GM19193 (cell line): ENCODE data around the gene IPO8.

ENCODE experiments used
- POLR2A ChIP-seq: IDR thresholded peaks from 4 replicates; pipeline ENCODE4 v1.6.1; 2011; ENCODE audit not compliant: insufficient read depth, insufficient read length; ENCODE audit errors: extremely low read depth

Gene IPO8

DNA sequence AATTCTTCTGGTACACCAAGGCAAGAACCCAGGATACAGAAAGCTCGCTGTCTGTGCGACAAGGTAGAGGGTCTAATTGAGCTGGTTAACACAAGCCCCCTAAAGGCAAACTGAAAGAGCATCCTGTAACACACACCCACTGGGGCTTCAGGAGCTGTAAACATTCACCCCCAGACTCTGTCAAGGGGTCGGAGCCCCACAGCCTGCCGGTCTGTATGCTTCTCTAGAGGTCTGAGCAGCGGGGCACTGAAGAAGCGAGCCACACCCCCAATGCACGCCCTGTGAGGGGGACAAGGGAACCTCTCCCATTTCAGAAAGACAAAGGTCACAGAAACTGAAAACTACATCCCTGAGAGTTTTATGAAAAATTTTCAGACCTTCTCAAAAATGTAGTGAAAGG lies 1.3 kb upstream of the IPO8 start:
- TF ChIP-seq POLR2A: no peak

DNA sequence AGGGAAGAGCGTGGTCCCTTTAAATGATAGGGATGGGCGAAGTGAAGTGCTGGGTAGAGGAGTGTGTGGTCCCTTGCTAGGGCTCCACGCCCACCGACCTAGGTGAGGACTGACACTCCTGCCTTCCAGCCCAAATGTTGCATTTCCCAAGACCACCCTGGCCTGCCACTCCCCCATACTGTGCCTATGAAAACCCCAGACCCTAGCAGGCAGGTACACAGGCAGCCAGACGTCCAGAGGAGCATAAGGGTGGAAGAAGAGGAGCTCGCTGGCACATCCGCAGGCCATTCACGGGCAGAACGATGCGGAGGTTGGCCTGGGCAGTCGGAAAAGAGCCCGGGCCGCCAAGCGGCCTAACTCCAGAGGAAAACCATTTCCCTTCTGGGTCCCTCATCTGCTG lies 817 bp upstream of the IPO8 start:
- TF ChIP-seq POLR2A: no peak

DNA sequence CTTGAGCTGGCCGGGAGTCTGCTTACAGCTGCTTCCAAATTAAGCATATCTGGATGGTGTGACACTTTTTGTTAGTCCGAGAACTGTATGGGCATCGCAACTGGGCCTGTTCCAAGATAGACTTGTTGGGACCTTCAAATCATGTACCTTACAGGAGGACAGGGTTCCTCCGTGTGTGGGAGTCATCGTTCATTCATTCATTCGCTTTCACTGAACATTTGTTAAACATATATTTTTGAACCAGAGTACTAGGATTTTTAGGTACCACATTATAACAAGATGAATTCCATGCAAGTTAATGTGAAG lies 387 bp upstream of the IPO8 start:
- TF ChIP-seq POLR2A: no peak

DNA sequence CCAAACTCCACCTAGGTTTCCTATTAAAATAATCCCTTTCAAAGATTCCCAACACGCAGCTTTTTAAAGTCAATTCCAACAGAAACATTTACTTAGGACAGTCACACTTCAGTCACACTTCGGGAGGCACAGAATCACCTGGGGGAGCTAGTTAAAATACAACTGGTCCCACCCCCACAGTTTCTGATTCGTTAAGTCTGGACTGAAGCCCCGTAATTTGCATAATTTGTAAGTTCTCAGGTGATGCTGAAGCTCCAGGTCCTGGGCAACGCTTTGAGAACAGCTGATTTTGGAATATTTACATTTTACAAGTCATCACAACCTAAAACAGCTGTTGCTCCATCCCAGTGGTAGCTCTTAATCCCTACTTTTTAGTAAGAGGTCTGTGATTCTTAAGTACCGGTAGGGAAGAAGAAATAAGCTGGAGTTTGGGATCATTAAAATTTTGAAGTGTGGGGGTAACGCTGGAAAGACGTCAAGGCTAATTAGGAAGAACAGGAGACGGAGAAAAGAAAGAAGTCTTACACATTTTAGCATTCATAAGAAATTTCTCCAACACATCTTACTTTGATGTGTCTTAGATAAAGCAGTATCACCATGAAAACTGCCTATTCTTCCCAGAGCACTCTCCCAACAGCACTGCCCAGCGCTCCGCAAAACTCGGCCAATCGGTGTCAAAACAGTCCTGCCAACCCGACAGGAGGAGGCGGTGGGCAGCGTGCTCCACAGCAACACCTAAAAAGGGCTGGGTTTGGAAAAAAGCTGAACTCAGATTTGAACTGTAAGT lies 1.1 kb downstream of the IPO8 start:
- TF ChIP-seq POLR2A: no peak

DNA sequence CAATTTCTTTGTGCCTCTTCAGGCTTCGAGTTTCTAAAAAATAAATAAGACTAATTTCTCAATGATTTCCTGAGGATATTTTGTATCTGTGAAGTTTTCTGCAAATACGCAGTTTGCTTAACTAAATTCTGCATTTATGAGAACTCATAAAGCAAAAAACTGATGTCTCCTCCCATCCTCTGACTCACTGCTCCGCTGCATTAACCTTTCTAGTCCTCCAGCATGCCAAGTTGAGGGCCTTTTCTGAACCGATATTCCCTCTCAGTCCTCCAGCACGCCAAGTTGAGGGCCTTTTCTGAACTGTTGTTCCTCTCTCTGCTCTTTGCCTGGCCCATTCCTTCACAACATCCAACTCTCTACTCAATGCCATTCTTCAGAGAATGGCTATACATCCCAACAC lies 3.2 kb downstream of the IPO8 start:
- TF ChIP-seq POLR2A: no peak

DNA sequence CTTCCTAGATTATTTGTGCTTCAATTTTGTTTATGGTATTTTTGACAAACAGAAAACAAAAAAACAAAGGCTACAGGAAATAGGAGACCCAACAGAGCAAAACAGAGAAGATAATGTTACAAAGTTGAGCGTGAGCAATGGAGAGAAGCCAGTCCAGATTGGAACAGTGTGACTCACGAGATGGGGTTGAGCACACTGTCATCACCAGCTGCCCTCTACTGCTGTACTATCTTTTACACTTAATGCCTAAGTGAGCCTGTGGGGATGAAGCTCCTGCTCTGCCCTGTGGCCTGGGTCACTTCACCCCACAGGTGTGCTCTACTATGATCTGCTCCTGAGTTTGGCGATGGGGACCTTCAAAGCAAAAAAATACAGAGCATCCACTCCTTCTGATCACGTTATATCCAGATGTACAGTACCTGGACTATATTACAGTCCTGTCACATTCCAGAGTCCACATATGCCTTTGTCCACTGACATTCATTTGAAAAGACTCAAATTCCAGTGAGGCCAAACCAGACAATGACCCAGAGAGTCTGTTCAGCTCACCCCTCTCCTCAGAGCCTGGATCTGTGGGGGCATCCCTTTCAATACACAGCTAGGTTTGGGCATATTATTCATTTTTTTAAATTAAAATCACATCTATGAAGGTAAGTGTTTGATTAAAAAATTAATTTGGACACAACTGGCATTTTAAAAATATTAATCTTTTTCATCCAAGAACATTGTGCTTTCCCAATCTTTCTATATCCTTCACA lies 4.4 kb downstream of the IPO8 start:
- TF ChIP-seq POLR2A: no peak

DNA sequence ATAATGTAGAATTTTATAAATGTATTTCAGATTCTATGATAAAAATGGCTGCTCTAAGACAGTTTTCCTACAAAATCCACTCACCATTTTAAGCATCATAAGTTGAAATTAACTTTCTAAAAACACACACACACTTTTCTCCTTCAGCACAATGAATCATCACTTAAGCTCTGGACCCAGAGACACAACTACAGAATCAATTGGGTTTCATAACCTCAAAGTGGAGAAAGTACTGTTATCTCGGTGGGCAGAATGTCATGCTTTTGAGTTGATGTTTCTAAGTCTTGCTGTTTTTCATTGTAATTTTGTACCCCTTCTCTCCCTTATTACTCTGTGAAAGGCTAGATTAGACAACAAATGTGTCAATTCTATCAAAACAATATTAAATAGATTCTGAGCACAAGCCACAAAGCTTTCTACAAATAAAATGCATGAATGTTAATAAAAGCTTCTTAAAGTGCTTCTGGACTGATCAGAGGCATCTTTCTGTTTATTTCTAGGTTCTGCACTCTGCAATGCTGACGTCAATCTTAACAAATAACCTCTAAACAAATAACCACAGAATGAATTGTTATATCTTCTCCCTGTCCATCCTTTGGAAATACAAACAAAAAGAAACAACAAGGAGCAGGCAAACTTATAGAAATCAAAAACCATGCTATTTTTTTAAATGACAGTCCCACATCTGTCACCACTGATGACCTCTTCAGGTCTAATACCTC lies 8.2 kb downstream of the IPO8 start:
- TF ChIP-seq POLR2A: no peak

DNA sequence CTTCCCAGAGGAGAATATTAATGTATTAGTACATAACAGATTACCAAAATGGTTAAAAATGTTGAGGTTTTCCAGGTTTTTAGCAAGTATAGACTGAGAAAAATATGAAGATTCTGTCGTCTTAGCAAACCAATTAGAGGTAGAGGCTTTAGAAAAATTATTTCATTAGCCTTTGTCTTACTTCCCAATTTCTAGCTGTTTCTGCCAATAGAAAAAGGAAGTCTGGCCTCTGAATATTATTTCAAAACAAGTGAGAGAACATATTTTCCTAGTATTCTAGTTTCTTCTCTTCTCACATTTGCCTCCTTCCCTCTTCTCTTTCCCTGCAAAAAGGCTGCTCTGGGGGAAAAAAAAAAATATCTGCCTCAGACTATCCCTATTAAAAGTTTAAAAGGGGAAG lies 16.4 kb downstream of the IPO8 start:
- no peak for TF ChIP-seq POLR2A

DNA sequence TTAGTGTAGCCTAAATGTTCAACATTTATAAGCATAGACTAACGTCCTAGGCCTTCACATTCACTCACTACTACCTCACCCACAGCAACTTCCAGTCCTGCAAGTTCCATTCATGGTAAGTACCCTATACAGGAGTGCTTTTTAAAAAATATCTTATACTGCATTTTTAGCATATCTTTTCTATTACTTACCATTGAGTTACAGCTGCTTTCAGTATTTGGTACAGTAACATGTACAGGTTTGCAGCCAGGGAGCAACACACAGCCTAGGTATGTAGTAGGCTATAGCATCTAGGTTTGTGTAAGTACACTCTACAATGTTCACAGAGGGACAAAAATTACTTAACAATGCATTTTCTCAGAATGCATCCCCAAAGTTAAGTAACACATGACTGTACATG lies 17.4 kb downstream of the IPO8 start:
- TF ChIP-seq POLR2A: no peak

DNA sequence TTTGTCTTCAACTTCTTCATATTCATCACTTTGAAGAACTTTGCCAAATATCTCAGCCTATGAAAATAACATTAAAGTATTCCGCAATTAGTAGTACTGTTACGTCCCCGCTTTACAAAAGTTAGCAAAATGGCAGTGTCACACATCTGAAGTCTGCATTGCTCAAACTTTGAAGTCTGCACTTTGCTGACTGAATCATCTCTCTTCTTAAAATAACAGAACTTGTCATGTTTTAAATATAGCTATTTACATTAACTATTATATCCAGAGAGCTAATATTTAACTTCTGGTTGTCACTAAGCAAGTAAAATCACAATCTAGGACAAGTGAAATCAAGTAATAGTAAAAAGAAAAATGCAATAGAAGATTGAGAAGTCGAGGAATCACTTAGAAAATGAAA lies 34.5 kb downstream of the IPO8 start:
- no peak for TF ChIP-seq POLR2A

DNA sequence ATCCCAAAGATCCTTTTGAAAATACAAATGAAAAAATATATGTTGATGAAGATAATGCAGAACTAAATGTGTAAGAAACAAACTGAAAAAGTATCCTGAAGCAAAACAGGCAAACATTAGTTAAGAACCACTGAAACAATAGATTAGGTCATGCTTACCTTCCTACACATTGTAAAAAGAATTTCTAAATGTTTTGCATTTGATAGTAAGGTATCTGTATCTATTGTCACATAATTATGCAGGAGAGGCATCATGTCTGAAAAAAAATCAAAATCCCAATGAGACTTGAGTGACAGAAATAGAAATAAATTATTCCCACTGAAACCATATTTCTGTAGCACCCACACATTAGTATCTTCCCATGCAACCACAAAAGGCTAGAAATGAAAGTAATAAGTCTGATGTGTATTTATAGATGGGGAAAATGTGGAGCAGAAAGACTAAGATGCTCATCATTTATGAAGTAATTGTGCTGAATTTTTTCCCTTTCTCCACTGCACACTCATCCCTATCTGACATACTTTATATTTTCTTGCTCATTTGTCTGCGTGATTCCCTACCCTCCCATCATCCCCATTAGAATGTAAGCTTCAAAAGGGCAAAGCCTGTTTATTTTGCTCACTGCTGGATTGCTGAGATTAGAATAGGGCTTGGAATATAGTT lies 43.5 kb downstream of the IPO8 start:
- TF ChIP-seq POLR2A: no peak

DNA sequence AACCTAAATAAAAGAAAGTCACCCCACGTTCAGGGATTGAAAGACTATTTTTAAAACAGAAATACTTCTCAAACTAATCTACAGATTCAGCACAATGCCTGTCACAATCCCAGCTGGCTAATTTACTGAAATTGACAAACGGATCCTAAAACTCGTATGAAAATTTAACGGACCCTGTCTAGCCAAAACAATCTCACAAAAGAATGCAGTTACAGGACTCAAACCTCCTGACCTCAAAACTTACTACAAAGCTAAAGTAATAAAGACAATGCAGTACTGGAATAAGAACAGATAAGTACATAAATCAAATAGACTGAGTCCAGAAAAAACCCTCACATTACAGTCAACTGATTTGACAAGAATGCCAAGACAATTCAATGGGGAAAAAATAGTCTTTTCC lies 48.8 kb downstream of the IPO8 start:
- no peak for TF ChIP-seq POLR2A

DNA sequence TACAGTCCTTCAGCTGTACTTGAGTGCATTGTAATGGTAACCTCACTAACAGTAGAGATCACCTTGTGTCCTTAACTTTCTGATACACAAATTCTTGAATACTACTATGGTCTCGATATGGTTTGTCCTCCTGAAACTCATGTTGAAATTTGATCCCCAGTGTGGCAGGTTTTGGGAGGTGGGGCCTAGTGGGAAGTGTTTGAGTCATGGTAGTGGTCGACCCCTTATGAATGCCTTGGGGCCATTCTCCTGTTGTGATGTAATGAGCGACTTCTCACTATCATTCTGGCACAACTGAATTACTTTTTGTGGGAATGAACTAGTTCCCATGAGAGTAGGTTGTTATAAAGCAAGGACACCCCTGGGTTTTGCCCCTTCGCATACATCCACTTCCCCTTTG lies 52.3 kb downstream of the IPO8 start:
- no peak for TF ChIP-seq POLR2A

DNA sequence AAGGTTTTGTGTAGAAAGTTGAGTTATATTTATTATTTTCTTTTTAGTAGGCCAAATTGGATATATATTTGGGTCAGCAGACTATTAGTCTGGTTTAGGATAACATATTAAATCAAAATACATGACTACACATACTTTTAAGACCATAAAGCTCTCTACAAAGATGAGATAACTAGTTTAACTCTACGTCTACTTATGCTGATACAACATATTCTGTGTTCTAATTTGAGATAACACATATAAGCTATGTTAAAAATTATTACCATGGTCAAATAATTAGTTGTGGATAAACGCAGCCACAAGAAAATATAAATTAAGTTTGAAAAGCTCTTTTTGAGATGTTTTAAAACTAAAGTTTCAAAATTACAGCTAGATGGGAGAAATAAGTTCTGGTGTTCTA lies 55.3 kb downstream of the IPO8 start:
- no peak for TF ChIP-seq POLR2A

DNA sequence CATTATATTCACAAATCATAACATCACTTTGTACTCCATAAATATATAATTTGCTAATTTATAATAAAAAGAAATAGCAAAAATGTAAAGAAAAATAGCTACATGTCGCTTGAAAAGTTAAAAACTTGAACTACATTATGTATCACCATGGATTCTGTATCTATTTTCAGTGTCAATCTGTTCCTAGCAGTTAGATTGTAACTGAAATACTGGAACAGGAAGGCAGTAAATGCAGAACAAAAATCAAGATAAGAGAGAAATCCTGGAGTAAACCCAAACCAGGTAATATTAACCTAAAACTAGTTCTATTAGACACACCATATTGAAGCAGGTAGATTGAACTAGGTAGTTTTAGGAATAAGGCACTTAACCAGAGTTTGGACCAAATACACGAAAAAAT lies 60.3 kb downstream of the IPO8 start:
- no peak for TF ChIP-seq POLR2A
